GM23248 (cell line): Measurements from ENCODE around the gene RNASE8.

ENCODE experiments used
- EZH2 ChIP-seq: fragments of 200-600 bp; sonication (generic); IDR thresholded peaks from 2 replicates; pipeline ENCODE4 v1.6.1; 2018; ENCODE audit warnings: antibody characterized with exemption, mild to moderate bottlenecking; ENCODE audit not compliant: insufficient read depth, poor library complexity, severe bottlenecking
- EZH2phosphoT487 ChIP-seq: fragments of 200-600 bp; sonication (generic); IDR thresholded peaks from 2 replicates; pipeline ENCODE4 v1.6.1; 2018; ENCODE audit warnings: antibody characterized with exemption, moderate library complexity, mild to moderate bottlenecking, low read depth; ENCODE audit not compliant: insufficient read depth

GRCh38 chr14:21057803-21058675 lies at the start of gene RNASE8:
- TF ChIP-seq EZH2 (no peak), EZH2phosphoT487 (no peak)
